BLaER1 (cell line): ENCODE measurements around the gene TIPRL.

ENCODE experiments used
- H3K27ac ChIP-seq: shearing (Covaris generic); formaldehyde crosslinking; 2 replicates; pipeline ENCODE4 v1.8.1; 2022
- H3K27me3 ChIP-seq: shearing (Covaris generic); formaldehyde crosslinking; 2 replicates; pipeline ENCODE4 v1.8.1; 2022
- H3K36me3 ChIP-seq: shearing (Covaris generic); formaldehyde crosslinking; 2 replicates; pipeline ENCODE4 v1.8.1; 2022
- H3K4me1 ChIP-seq: shearing (Covaris generic); formaldehyde crosslinking; 2 replicates; pipeline ENCODE4 v1.8.1; 2022
- H3K4me2 ChIP-seq: shearing (Covaris generic); formaldehyde crosslinking; 2 replicates; pipeline ENCODE4 v1.8.1; 2022
- H3K4me3 ChIP-seq: shearing (Covaris generic); formaldehyde crosslinking; 2 replicates; pipeline ENCODE4 v1.8.1; 2022
- H3K9ac ChIP-seq: shearing (Covaris generic); formaldehyde crosslinking; 2 replicates; pipeline ENCODE4 v1.8.1; 2022
- H3K9me3 ChIP-seq: shearing (Covaris generic); formaldehyde crosslinking; 2 replicates; pipeline ENCODE4 v1.8.1; 2022
- H4K20me1 ChIP-seq: shearing (Covaris generic); formaldehyde crosslinking; 2 replicates; pipeline ENCODE4 v1.8.1; 2022
- Cebpa-rat ChIP-seq: shearing (Covaris generic); IDR thresholded peaks from 2 replicates; pipeline ENCODE4 v1.8.1; 2022

The TIPRL gene

GRCh38 chr1:168178638-168179437 is at the start of gene TIPRL:
TSS of gene TIPRL (plus strand) at chr1:168178962. CDS start at chr1:168179078, 116 bp downstream.
- peak within 1 kb of the TSS; percentile 96 for H3K4me2 ChIP-seq
- no peak for TF ChIP-seq Cebpa-rat
- no peaks in the 10 kb centered on the region for H3K27me3 ChIP-seq
- no peaks in the 10 kb centered on the region for H3K36me3 ChIP-seq
- peak within 1 kb of the TSS; percentile 90 for H3K9ac ChIP-seq
- peak within 1 kb of the TSS; percentile 95 for H3K4me3 ChIP-seq
- no peaks in the 10 kb centered on the region for H3K9me3 ChIP-seq
- peaks cover 41% of the 10 kb centered on the region for H4K20me1 ChIP-seq
- H3K4me1 ChIP-seq = peaks cover 17% of the 10 kb centered on the region
- peak within 1 kb of the TSS; percentile 84 for H3K27ac ChIP-seq

GRCh38 chr1:168129933-168130332 is 48.8 kb upstream of the TIPRL start:
- no peak overlapping the region for H3K4me2 ChIP-seq
- no peak for TF ChIP-seq Cebpa-rat
- H3K4me1 ChIP-seq = no peaks in the 10 kb centered on the region
- no peak overlapping the region for H3K27ac ChIP-seq
- H3K27me3 ChIP-seq = peaks cover 11% of the 10 kb centered on the region
- H3K9ac ChIP-seq = no peak overlapping the region
- no peak overlapping the region for H3K4me3 ChIP-seq
- H4K20me1 ChIP-seq = peaks cover 7% of the 10 kb centered on the region; the same call in 1 of the 2 replicates
- no peaks in the 10 kb centered on the region for H3K36me3 ChIP-seq
- H3K9me3 ChIP-seq = peaks cover 11% of the 10 kb centered on the region

GRCh38 chr1:168134132-168134531 is 44.6 kb upstream of the TIPRL start:
- no peak for TF ChIP-seq Cebpa-rat
- Histone ChIP-seq H3K36me3 (no peaks in the 10 kb centered on the region), H3K4me2 (no peak overlapping the region)

GRCh38 chr1:168134642-168135041 is 44.1 kb upstream of the TIPRL start:
- Histone ChIP-seq H3K9me3 (no peaks in the 10 kb centered on the region), H3K27me3 (peaks cover 52% of the 10 kb centered on the region), H3K9ac (no peak overlapping the region), H3K4me3 (no peak overlapping the region), H3K4me1 (peaks cover 8% of the 10 kb centered on the region), H3K36me3 (no peaks in the 10 kb centered on the region), H3K4me2 (no peak overlapping the region), H3K27ac (no peak overlapping the region), H4K20me1 (peaks cover 19% of the 10 kb centered on the region; the same call in 1 of the 2 replicates)
- TF ChIP-seq Cebpa-rat = no peak

More at GRCh38 chr1:168134132-168134531, 44.6 kb upstream of the TIPRL start:
- Histone ChIP-seq H3K4me3 (no peak overlapping the region), H3K27me3 (peaks cover 49% of the 10 kb centered on the region), H3K4me1 (peaks cover 8% of the 10 kb centered on the region), H3K9ac (no peak overlapping the region), H3K27ac (no peak overlapping the region), H3K9me3 (no peaks in the 10 kb centered on the region), H4K20me1 (peaks cover 19% of the 10 kb centered on the region; the same call in 1 of the 2 replicates)

GRCh38 chr1:168135116-168135920 is 43.4 kb upstream of the TIPRL start:
- H3K9ac ChIP-seq = no peak overlapping the region
- no peak for TF ChIP-seq Cebpa-rat
- no peaks in the 10 kb centered on the region for H3K36me3 ChIP-seq
- H3K27ac ChIP-seq = no peak overlapping the region
- peaks cover 8% of the 10 kb centered on the region for H3K4me1 ChIP-seq
- peaks cover 19% of the 10 kb centered on the region; the same call in 1 of the 2 replicates for H4K20me1 ChIP-seq
- peak overlapping the region; percentile 99 for H3K4me2 ChIP-seq
- peaks cover 52% of the 10 kb centered on the region for H3K27me3 ChIP-seq
- peak overlapping the region; percentile 80 for H3K4me3 ChIP-seq
- H3K9me3 ChIP-seq = no peaks in the 10 kb centered on the region

- Histone ChIP-seq H3K36me3 (no peaks in the 10 kb centered on the region), H4K20me1 (peaks cover 19% of the 10 kb centered on the region; the same call in 1 of the 2 replicates), H3K4me3 (peak overlapping the region; percentile 80), H3K9ac (peak overlapping the region; percentile 74), H3K9me3 (no peaks in the 10 kb centered on the region), H3K4me1 (peaks cover 8% of the 10 kb centered on the region), H3K27ac (peak overlapping the region; percentile 26; the same call in 1 of the 2 replicates), H3K27me3 (peaks cover 52% of the 10 kb centered on the region), H3K4me2 (peak overlapping the region; percentile 99)
- TF ChIP-seq Cebpa-rat = no peak
Observed at GRCh38 chr1:168135921-168136708, 42.6 kb upstream of the TIPRL start.

GRCh38 chr1:168136709-168137514 is 41.9 kb upstream of the TIPRL start, which contains the start of gene GPR161:
TSS of gene GPR161 (minus strand) at chr1:168136930. CDS start at chr1:168104850, 32,080 bp downstream.
- H3K4me3 ChIP-seq = peak within 1 kb of the TSS; percentile 80
- H3K4me1 ChIP-seq = peaks cover 8% of the 10 kb centered on the region
- peaks cover 52% of the 10 kb centered on the region for H3K27me3 ChIP-seq
- H3K36me3 ChIP-seq = no peaks in the 10 kb centered on the region
- no peaks in the 10 kb centered on the region for H3K9me3 ChIP-seq
- H3K9ac ChIP-seq = peak within 1 kb of the TSS; percentile 74
- peaks cover 19% of the 10 kb centered on the region; the same call in 1 of the 2 replicates for H4K20me1 ChIP-seq
- TF ChIP-seq Cebpa-rat = no peak
- peak within 1 kb of the TSS; percentile 26; the same call in 1 of the 2 replicates for H3K27ac ChIP-seq
- H3K4me2 ChIP-seq = peak within 1 kb of the TSS; percentile 99

GRCh38 chr1:168137515-168137821 is 41.3 kb upstream of the TIPRL start:
- no peak overlapping the region for H3K27ac ChIP-seq
- peaks cover 52% of the 10 kb centered on the region for H3K27me3 ChIP-seq
- H4K20me1 ChIP-seq = peaks cover 19% of the 10 kb centered on the region; the same call in 1 of the 2 replicates
- peaks cover 8% of the 10 kb centered on the region for H3K4me1 ChIP-seq
- H3K9me3 ChIP-seq = no peaks in the 10 kb centered on the region
- H3K9ac ChIP-seq = no peak overlapping the region
- TF ChIP-seq Cebpa-rat = no peak
- H3K36me3 ChIP-seq = no peaks in the 10 kb centered on the region
- H3K4me3 ChIP-seq = peak overlapping the region; percentile 60
- H3K4me2 ChIP-seq = peak overlapping the region; percentile 83
